GM19193 (cell line): ENCODE data around the gene PTPN9.

Experiments
- POLR2A ChIP-seq: IDR thresholded peaks from 4 replicates; pipeline ENCODE4 v1.6.1; 2011; ENCODE audit not compliant: insufficient read depth, insufficient read length; ENCODE audit errors: extremely low read depth

Gene PTPN9

DNA sequence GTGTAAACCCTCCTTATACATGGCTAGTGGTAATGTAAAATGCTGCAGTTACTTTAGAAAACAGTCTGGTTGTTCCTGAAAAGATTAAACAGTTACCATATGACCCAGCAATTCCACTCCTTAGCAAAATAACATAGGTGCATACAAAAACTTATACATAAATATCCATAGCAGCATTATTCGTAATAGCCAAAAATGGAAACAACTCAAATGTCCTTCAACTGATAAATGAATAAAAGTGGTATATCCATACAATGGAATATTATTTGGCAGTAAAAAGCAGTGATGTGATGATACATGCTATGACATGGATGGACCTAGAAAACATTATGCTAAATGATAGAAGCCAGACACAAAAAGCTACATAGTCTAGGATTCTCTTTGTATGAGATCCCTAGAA is 96.0 kb downstream of the PTPN9 start:
- TF ChIP-seq POLR2A = no peak

DNA sequence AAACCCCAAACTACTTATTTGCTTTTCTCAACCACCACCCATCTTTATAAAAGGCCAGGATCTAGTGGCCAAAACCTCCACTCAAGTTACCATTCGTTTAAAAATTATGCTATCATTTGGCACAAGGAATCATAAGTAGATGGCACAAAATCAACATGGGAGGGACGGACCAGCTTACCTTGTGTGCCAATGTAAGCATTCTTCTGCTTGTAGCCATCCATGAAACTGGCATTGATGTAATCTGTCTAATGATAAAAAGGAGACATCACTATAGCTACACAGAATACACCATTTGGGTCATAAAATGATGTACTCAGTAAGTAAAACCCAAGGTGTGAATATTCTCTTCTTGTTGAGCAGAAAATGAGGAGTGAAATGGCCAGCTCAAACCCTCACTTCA is 99.4 kb downstream of the PTPN9 start:
- no peak for TF ChIP-seq POLR2A

DNA sequence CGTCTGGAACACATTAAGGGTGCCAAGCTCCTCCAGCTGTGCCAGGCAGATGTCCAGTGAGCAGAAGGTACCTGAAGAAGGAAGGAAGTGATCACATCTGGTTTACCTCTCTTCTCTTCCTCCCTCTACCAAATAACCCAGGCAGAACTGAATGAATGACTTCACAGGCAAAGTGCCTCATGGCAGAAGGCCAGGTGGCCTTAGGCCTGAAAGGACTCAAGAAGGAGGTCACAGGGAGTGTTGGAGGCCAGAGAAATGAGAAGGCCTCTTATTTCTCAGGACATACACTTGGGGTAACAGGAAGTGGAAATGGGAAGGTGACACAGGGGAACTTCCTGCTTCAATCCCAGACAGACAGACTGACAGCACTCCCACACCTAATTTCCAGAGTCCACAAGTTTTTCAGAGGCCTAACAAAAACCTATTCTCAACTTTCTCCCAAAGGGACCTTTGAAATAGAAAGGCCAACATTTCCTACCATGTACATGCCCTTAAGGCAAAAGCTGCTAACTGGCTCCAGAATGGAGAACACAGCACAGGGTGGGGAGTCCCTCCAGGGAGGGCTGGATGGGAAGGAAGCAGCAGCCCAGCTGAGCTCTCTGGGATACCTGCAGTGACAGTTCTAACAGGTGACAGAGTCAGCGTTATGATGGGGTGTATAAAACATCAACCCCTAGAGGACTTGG is 110.1 kb downstream of the PTPN9 start:
- TF ChIP-seq POLR2A = no peak

DNA sequence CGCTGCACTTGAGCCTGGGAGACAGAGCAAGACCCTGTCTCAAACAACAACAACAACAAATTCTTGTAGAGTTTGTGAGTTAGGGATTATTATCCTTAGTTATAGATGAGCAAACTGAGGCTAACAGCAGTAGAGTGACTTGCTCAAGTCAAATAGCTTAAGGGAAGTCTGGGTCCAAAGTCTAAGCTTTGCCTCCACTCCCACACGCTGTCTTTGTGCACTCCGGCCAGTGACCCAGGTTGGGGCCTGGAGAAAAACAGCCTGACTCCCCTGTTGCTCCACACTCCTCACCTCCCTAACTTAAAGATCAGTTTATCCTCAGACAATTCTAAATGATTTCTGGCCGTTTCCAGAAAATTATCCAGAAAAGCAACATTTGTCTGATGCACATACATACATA is 118.5 kb downstream of the PTPN9 start:
- TF ChIP-seq POLR2A = no peak

DNA sequence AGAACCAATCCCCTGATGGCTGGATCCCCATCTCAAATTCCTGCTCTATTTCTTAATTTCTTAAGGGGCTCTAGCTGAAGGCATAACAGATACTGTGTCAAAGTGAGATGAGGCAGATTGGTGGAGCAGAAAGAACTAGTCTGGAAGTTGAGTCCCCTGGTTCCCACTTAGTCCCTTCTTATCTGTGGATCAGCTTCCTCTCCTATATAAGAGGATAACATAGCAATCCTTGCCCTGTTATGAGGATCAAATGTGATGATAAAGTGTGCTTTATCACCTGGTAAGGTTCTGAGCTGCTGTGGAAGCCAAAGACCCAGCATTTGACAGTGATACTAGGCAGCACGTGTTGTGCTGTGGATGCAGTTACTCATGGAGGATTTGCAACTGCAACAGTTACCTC is 119.5 kb downstream of the PTPN9 start:
- no peak for TF ChIP-seq POLR2A

DNA sequence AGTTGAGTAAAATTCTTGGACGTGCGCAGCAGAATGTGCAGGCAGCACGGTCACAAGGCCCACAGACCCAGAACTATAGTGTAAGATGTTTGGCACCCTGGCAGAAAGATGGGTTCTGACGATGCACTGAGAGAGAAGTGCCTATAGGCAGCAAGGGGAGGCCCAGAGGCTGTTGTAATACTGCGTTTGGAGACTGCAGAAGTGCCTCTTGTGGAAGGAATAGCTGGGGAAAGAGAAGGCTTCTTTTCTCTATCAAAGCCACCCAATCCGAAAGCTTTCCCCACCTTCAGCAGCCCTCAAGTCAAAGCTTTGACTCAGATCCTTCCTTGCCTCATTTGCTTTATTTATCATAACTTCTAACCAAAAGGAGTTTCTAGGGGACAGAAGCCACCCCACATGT is 122.4 kb downstream of the PTPN9 start:
- TF ChIP-seq POLR2A = no peak

DNA sequence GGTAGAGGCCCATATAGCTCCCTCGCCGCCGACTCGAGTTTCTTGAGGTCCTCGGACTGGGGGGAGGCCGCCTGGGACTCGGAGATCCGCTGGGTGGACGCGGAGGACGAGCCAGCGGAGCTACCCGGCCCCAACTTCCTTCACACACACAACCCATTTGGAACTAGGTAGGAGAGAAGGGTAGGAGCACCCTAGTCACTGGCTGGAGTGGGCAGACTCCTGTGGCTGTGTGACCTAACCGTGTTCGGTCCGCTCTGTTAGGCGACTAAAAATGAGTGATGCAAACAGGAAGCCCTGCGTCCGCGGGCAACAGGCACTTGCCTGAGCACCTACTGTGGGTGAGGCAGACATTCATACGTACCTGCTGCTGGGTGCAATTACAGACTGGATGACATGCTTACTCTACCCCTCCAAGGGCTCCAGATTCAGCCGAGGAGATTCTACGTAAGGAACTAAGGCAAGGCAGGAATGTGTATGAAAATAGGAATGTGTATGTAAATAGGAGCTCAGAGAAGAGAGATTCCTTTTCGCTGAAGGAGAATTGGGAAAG is 123.1 kb downstream of the PTPN9 start:
- TF ChIP-seq POLR2A = peak; percentile 48

DNA sequence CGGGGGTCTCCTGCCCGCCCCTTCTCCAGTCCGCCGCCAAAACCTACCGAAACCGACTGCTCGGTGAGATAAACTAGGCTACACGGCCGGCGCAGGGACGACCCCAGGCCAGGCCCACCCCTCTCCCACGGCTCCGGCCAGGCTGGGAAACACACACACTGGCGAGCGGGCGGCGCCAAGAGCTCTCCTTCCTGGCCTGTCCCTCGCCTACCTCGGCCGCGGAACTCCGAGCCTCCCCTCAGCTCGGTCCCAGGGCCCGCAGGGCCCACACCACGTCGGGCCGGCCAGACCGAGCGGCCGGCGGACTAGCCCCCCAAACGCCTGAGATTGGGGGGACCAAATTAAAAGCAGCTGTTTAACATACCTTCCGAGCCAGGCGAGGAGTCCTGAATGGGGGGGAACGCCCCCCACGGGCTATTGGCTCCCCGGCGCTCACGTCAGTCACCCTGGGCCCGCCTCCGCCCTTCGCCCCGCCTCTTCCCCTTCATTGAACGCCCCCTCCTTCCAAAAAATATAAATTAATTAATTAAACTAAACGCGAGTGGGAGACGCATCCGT is 123.6 kb downstream of the PTPN9 start:
- TF ChIP-seq POLR2A = peak; percentile 36

DNA sequence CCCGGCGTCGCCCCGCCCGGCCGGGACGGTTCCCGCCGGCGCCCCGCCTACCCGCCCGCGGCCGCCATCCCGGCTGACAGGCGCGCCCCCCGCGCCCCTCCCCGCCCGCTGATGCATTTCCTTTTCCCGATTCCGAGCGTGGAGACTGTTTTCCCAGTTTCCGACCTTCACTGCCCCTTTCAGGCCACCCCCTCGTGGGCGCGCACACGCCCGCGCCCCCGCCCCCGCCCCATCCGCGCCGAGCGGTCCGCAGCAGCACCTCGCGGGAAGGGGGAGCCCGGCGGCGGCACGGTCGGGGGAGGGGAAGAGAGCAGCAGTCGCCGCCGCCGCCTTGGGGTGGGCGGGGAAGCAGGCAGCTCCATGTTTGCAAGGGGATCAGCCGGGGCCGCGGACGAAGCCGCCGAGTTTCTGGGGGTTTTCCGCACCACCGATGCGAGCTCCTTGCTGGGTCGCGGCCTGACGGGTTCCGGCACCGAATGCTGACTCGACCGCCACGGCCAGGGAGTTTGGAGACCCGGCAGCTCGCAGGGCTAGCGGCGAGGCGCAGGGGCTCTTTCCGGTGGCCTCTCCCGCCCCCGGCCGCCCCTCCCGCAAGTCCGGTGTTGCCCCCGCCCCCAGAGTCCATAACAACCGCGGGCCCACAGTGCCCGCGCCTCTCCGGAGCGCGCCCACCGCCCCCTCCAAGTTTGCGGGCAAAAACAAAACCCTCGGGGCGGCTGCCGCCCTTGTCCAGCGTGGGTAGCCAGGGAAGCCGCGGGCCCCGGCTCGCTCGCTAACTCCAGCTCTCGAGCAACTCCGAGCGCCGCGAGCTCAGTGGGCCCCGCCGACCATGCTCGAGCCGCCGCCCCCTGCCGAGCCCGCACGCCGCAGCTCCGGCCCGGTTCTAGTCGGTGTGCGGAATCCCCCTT is 124.4 kb downstream of the PTPN9 start:
- TF ChIP-seq POLR2A = peak; percentile 29

DNA sequence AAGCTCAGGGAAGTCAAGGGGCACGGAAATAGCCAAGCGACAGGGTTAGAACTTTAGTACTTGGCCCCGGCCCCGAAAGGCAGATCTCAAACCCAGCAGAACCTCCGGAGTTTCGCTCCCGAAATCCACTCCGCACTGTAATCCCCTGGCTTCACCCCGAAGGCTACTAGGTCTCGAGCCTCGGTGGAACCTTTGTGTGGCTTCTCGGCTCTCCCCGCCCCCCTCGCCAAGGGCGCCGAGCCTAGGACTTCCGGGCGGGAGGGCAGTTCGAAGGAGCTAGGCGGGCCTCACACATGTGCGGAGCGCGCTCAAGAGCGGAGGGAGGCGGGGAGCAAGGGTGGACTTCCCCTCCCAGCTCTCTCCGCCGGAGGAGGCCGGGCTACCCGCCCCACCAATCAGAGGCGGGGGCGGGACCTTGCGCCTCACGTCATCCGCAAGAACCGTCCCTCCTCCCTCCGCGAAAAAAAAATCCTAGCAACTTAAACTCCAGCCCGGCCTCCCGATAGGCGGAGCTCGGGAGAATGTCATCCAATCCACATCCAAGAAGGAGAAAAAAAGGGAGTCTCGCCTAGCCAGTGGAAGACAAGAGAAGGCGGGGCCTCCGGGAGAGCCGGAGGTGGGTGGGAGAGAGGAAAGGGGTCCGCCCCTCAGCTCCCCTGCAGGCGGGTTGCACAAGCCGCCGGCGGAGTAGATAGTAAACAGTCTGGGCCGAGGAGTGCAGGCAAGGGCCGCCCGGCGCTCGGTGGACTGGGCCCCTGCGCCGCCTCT is 125.2 kb downstream of the PTPN9 start:
- peak; percentile 60 for TF ChIP-seq POLR2A

DNA sequence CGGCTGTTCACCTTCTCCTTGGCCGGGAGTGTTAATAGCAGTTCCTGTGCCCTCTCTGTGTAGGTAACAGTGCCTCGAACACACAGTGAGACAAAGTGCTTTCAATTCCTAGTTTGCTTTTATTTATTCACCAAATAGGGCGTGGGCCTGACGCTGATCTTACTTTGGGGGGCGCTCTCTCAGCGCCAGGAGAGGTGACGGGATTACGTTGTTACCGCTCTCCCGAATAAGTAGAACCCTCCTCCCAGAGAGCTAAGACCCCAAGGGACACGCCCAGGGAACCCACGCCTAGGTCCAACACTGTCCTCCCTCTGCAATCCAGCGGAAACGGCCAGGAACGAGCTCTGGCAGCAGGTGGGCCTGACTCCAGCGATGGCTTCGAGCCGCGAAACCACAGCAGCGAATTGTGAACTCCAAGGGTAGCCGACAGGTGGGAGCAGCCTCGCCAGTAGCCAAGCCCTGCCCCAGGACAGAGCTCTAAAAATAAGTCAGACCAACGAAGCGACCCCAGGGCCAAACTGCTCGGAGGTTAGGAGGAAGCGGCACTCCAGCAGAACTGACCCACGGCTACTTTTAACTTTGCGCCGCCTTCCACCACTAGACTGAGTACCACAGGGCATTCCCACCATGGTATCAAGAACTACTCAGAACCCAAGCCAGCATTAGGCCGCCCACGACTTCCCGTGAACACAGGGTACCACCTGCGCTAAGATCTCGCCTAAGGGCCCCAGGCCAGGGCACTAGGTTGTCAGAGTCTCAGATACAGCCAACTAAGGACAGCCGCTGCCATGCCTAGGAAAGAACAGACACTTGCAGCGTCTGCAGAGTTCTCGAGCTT is 126.0 kb downstream of the PTPN9 start:
- no peak for TF ChIP-seq POLR2A

DNA sequence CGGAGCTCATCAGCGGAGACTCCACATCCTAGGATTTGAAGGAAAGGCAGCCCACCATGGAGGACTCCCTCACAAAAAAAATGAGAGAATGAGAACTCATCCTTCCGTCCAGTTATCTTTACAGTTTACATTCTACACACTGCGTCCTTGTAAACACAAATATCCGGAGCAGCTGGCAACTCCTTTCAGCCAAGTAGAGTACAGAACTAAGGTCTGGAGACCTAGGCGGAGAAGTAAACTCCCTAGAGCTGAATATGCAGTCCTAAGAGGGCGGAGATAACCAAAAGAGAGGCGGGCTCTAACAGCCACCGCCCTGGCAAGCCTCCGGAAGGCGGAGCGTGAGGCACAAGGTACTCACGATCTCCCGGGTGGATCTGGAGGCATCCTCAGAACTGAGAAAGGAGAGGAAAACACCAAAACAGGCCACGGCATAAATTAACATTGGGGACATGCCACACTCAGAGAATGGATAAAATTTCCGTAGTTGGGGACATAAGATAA is 126.7 kb downstream of the PTPN9 start:
- peak; percentile 29 for TF ChIP-seq POLR2A

DNA sequence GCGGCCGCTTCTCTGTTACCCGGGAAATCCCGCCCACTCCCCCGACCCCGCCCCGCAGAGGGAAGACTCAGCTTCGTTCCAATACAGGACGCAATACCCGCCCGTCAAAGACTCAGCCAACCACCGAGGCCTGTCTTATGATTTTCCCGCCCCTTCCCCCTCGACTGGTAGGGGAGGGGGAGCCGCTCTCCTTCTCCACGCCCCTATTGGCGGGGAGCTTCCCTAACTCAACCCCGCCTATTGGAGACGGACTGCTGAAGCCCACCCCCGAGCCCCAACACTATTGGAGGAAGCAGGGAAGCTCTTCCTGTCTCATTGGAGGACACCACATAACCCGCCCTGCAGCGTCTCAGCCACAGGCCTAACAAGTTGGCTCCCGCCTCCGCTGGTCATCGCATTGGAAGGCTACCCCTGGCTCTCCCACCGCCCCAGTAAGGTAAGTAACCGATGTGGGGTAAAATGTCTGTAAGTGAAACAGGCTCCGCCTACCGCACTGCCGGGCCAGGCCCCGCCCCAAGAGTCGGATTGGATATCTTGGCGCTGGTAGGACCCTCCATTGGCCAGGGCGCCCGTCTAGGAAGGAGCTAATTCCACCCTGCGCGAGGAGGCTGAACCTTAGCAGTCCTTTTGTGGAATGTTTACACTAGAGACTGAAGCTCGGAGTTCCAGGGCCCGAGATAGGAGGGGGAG is 127.3 kb downstream of the PTPN9 start, which contains the start of gene SIN3A:
SIN3A (minus strand) TSS at position 17 of the 690 bp plus-strand sequence. CDS start 21,315 bp downstream, outside the sequence.
- peak; percentile 19 for TF ChIP-seq POLR2A
